Spleen (tissue), 7 donors: Measurements from ENCODE around the gene SUN1.

ENCODE experiments used
- POLR2A ChIP-seq, 3 donors: fragments of 450-650 bp; IDR thresholded peaks; one replicate each; pipeline ENCODE4 v1.5.1; 2017; ENCODE audit warnings: antibody characterized with exemption in 3 of 3, mild to moderate bottlenecking in 1 of 3
- TF ChIP-seq, protein P1 (sequence below), 11 experiments: fragments of 200-600 bp in 7 of 11; fragments of 450-650 bp in 4 of 11; sonication (generic) in 4 of 11; IDR thresholded peaks in 8 of 11; conservative IDR thresholded peaks in 3 of 11; 1 replicate in 7 of 11; 2 replicates in 4 of 11; pipeline versions ENCODE4 v1.4.0 to v1.8.0; 2016 to 2021; ENCODE audit warnings: antibody characterized with exemption in 11 of 11, inconsistent platforms in 4 of 11, mild to moderate bottlenecking in 1 of 11
- donor health status: DM: no; HTN: no; CAD: no; lungs with moderate emphysema.
- donor health status: DM: no; HTN: no; CAD: no.
- donor health status: DM: no; HTN: no; CAD: no.

DNA sequence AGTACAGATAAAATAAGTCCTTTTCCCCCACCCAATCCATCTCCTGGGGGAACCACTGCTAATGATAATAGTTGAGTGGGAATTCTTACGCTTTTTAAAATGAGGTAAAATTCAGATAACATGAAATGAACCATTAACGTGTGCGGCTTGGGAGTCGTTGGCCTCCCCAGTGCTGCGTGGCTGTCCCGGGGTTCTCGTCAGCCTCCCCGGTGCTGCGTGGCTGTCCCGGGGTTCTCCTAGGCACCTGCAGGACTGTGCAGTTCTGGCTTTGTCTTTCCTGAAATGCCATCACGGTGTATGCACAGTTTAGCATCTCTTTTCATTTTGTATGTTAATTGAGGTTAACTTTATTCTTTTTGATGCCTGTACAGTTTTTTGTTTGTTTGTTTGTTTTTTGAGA is 13.5 kb downstream of the SUN1 start:
- TF ChIP-seq, protein P1, sequence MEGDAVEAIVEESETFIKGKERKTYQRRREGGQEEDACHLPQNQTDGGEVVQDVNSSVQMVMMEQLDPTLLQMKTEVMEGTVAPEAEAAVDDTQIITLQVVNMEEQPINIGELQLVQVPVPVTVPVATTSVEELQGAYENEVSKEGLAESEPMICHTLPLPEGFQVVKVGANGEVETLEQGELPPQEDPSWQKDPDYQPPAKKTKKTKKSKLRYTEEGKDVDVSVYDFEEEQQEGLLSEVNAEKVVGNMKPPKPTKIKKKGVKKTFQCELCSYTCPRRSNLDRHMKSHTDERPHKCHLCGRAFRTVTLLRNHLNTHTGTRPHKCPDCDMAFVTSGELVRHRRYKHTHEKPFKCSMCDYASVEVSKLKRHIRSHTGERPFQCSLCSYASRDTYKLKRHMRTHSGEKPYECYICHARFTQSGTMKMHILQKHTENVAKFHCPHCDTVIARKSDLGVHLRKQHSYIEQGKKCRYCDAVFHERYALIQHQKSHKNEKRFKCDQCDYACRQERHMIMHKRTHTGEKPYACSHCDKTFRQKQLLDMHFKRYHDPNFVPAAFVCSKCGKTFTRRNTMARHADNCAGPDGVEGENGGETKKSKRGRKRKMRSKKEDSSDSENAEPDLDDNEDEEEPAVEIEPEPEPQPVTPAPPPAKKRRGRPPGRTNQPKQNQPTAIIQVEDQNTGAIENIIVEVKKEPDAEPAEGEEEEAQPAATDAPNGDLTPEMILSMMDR (IDR thresholded peaks at IDR 0.05 in 8 of 11, conservative IDR thresholded peaks at IDR 0.05 in 3 of 11): no peak
- TF ChIP-seq POLR2A (IDR thresholded peaks at IDR 0.05): no peak
